ENCODE measurements around the gene DDX23. TPM values are rescaled to one million over a fixed set of nuclear protein-coding genes. Genes with fewer than 3 reads are reported as not detected.

Gene DDX23
- total and polyA plus RNA-seq, 2 of the 4 experiments (the other 2 are of a cell fraction): 61.8 to 81.9 TPM

- dilution Hi-C loops (cut with HindIII; ENCODE audit: low sequenced_read_pairs, unreplicated experiment): no loop called here
Observed at GRCh38 chr12:48822711-48823110, 29.3 kb downstream of the DDX23 start.

More at GRCh38 chr12:48822711-48823110, 29.3 kb downstream of the DDX23 start:
- no peak overlapping the region for H2BK5ac ChIP-seq (ENCODE audit: low read depth, low read length, poor library complexity, severe bottlenecking)
- no peak overlapping the region for H3K4me3 ChIP-seq (ENCODE audit: insufficient read depth, low read depth, low read length)
- no peak overlapping the region for H4K91ac ChIP-seq (ENCODE audit: insufficient read depth, low read depth, low read length)
- no peak for DNase-seq
- peaks cover 9% of the 10 kb centered on the region for H3K9me1 ChIP-seq (ENCODE audit: insufficient read depth, low read length)
- H2BK120ac ChIP-seq (ENCODE audit: low read depth, low read length): no peak overlapping the region
- TF ChIP-seq, protein P1, sequence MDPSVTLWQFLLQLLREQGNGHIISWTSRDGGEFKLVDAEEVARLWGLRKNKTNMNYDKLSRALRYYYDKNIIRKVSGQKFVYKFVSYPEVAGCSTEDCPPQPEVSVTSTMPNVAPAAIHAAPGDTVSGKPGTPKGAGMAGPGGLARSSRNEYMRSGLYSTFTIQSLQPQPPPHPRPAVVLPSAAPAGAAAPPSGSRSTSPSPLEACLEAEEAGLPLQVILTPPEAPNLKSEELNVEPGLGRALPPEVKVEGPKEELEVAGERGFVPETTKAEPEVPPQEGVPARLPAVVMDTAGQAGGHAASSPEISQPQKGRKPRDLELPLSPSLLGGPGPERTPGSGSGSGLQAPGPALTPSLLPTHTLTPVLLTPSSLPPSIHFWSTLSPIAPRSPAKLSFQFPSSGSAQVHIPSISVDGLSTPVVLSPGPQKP (IDR thresholded peaks at IDR 0.05; ENCODE audit: borderline replicate concordance, low read depth, low read length): no peak
- H3K79me1 ChIP-seq (ENCODE audit: low read depth in 1 of 2, low read length in 2 of 2): peaks cover 31 to 53% of the 10 kb centered on the region in 2 experiments
- H3K56ac ChIP-seq (ENCODE audit: extremely low read depth, insufficient read depth, low read length): no peak overlapping the region
- no peak overlapping the region for H2AK5ac ChIP-seq (ENCODE audit: low read depth, low read length)
- no peak overlapping the region for H3K4me2 ChIP-seq (ENCODE audit: low read depth, low read length)
- no peak overlapping the region for H3K18ac ChIP-seq (ENCODE audit: low read depth, low read length)
- intact Hi-C loops (cut with micrococcal nuclease) (no loop called here), in situ Hi-C loops (cut with MboI; ENCODE audit: low sequenced_read_pairs) (no loop called here)
- H3K27me3 ChIP-seq (ENCODE audit: control insufficient read depth, insufficient read depth, low read length): no peaks in the 10 kb centered on the region
- H3K9me3 ChIP-seq (ENCODE audit: control insufficient read depth, insufficient read depth, low read length): no peaks in the 10 kb centered on the region
- no peak overlapping the region for H2AK9ac ChIP-seq (replicated peaks; ENCODE audit: low read depth, low read length, poor library complexity)
- H3K4ac ChIP-seq (ENCODE audit: low read depth, low read length): no peak overlapping the region
- H3K14ac ChIP-seq (replicated peaks; ENCODE audit: low read depth, low read length): no peak overlapping the region
- BruUV-seq (replicated peaks): no TSS peak
- H4K8ac ChIP-seq (ENCODE audit: low read depth in 2 of 2, low read length in 2 of 2): no peak overlapping the region
- no peak for ATAC-seq (ENCODE audit: low read depth)
- peaks cover 10% of the 10 kb centered on the region for H3K4me1 ChIP-seq (ENCODE audit: control insufficient read depth, insufficient read depth, low read length)
- peaks cover 19% of the 10 kb centered on the region for H4K20me1 ChIP-seq (ENCODE audit: insufficient read depth, low read length)
- peaks cover 45% of the 10 kb centered on the region for H3K36me3 ChIP-seq (ENCODE audit: control insufficient read depth, insufficient read depth, low read length)
- H2BK20ac ChIP-seq (ENCODE audit: low read depth, low read length): no peak overlapping the region
- POLR2A ChIA-PET (ENCODE audit: unreplicated experiment): no interaction called here
- CTCF ChIA-PET: interaction anchor here (0.6 kb wide), 1 partner anchor 1604 kb away, joined by 4 read pairs; no protein-coding TSS in a partner anchor
- no CpG with 5 or more reads among the region's 2 CpGs for WGBS, 2 experiments (ENCODE audit: extremely low coverage in 2 of 2, insufficient read length in 1 of 2)
- no peak overlapping the region for H2AFZ ChIP-seq (replicated peaks; ENCODE audit: low read length, poor library complexity)
- H3K23ac ChIP-seq (ENCODE audit: low read depth, low read length): no peak overlapping the region
- no peak overlapping the region for H4K5ac ChIP-seq (ENCODE audit: low read depth, low read length)
- H2BK15ac ChIP-seq (ENCODE audit: low read depth, low read length): no peak overlapping the region
- no peak overlapping the region for H3K27ac ChIP-seq (ENCODE audit: insufficient read depth, low read length)
- H3K9ac ChIP-seq (ENCODE audit: low read depth, low read length): no peak overlapping the region
